Lung (tissue), 12 donors: ENCODE results near the gene SFTPB. TPM values are rescaled to one million over a fixed set of nuclear protein-coding genes. Genes with fewer than 3 reads are reported as not detected.
A peak's percentile ranks its signal among the peaks of the same experiment; 100 is the strongest.

ENCODE experiments used
- ATAC-seq: fragments of 200-7000 bp; cut with Tn5 transposase; one replicate; pipeline ENCODE4 v1.9.1; 2020; ENCODE audit warnings: moderate number of reproducible peaks; ENCODE audit not compliant: insufficient read depth, low FRiP score
- DNase-seq, 3 donors: peaks; one replicate each; pipeline ENCODE4 v3.0.0-alpha.2; 2013 to 2017
- H3K27ac ChIP-seq, 2 donors: one replicate each; pipeline ENCODE4 v1.5.1; 2013; ENCODE audit warnings: mild to moderate bottlenecking in 2 of 2, moderate library complexity in 2 of 2, control low read depth in 1 of 2, inconsistent platforms in 1 of 2, low read depth in 1 of 2, low read length in 1 of 2
- H3K27me3 ChIP-seq, 3 donors: one replicate each; pipeline ENCODE4 v1.5.1; 2013; ENCODE audit warnings: low read length in 2 of 3; ENCODE audit not compliant: control insufficient read depth in 3 of 3, insufficient read depth in 3 of 3
- H3K36me3 ChIP-seq, 4 donors: one replicate each; pipeline ENCODE4 v1.5.1; 2013; ENCODE audit warnings: low read length in 4 of 4, mild to moderate bottlenecking in 1 of 4, moderate library complexity in 1 of 4; ENCODE audit not compliant: control insufficient read depth in 4 of 4, insufficient read depth in 4 of 4
- H3K4me1 ChIP-seq, 5 donors: one replicate each; pipeline ENCODE4 v1.5.1; 2013; ENCODE audit warnings: low read length in 5 of 5, mild to moderate bottlenecking in 2 of 5, moderate library complexity in 1 of 5; ENCODE audit not compliant: control insufficient read depth in 5 of 5, insufficient read depth in 5 of 5
- H3K4me3 ChIP-seq: one replicate; pipeline ENCODE4 v1.5.1; 2013; ENCODE audit warnings: mild to moderate bottlenecking, control low read depth, moderate library complexity
- H3K9ac ChIP-seq, 2 donors: one replicate each; pipeline ENCODE4 v1.5.1; 2013; ENCODE audit warnings: low read length in 2 of 2, control low read depth in 1 of 2; ENCODE audit not compliant: insufficient read depth in 1 of 2
- H3K9me3 ChIP-seq, 4 donors: one replicate each; pipeline ENCODE4 v1.5.1; 2013; ENCODE audit warnings: low read length in 3 of 4, mild to moderate bottlenecking in 1 of 4, moderate library complexity in 1 of 4; ENCODE audit not compliant: control insufficient read depth in 4 of 4, insufficient read depth in 3 of 4
- WGBS, 2 donors: extraction: QIAGEN DNeasy Blood & Tissue Kit; methylation state at CpG; one replicate each; pipeline ENCODE4 v1.1.7; 2013; 5-methylcytosine and 5-hydroxymethylcytosine counted together
- polyA plus RNA-seq, 2 donors: library from polyadenylated mRNA; stranded (reverse); fragments of 200-250 nt; gene quantifications; one replicate each; pipeline ENCODE4 v1.2.1, GENCODE V29; 2013
- total RNA-seq, 2 donors: library from RNA; depleted of rRNA in 1 of 2; stranded (reverse); fragments of >200 nt in 1 of 2; gene quantifications; one replicate each; pipeline ENCODE4 v1.2.1, GENCODE V29; 2014 to 2021
- TF ChIP-seq, protein P1 (sequence below): IDR thresholded peaks from 2 replicates; pipeline ENCODE4 v1.5.1; 2012; ENCODE audit warnings: mild to moderate bottlenecking; ENCODE audit errors: control extremely low read depth, extremely low read depth
- donor health status: control.
- donor health status: control.
- donor health status: Bipolar disorder and iron deficiency.
- donor health status: healthy.
- donor health status: DM: yes; HTN: yes; CAD: no.

SFTPB gene
- total and polyA plus RNA-seq, 4 donors: 6,615 to 19,115 (median 13,690) TPM

DNA sequence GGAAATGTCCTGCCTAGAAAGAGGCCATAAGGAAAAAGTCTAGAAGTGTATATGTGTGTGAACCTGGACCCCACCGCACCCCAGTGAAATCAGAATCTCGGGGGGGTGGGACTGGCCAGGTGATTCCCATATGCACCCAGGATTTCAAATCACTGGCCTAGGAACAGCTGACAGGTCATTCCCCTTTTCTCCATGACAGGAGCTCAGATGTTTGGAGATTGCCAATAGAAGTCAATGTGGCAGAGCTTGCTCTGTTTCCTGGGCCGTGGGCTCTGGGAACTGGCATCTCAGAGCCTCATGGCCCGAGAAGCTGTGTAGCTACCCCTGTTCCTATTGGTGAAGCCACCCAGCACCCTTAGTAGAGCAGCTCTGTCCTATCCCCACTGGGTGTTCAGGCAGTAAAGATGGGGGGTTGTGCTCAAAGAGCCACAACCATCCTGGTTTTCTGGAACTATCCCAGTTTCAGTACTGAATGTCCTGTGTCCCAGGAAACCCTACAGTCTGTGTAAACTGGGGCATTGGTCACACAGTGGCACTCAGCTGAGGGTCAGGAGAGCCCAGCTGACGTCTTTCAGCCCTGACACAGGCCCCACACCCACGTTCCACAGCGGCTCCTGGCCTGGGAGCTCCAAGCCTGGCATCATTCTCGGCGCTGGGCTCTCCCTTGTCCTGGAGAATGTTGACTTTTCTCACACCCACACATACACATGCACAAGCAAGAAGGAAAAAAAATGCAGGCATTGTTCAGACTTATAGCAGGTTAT lies 45.0 kb upstream of the SFTPB start:
- H3K9ac ChIP-seq: peak overlapping the region in 1 of 2 donors; percentile 1
- no peak overlapping the region for H3K4me3 ChIP-seq
- H3K9me3 ChIP-seq: no peaks in the 10 kb centered on the region
- no peaks in the 10 kb centered on the region for H3K27me3 ChIP-seq
- TF ChIP-seq, protein P1, sequence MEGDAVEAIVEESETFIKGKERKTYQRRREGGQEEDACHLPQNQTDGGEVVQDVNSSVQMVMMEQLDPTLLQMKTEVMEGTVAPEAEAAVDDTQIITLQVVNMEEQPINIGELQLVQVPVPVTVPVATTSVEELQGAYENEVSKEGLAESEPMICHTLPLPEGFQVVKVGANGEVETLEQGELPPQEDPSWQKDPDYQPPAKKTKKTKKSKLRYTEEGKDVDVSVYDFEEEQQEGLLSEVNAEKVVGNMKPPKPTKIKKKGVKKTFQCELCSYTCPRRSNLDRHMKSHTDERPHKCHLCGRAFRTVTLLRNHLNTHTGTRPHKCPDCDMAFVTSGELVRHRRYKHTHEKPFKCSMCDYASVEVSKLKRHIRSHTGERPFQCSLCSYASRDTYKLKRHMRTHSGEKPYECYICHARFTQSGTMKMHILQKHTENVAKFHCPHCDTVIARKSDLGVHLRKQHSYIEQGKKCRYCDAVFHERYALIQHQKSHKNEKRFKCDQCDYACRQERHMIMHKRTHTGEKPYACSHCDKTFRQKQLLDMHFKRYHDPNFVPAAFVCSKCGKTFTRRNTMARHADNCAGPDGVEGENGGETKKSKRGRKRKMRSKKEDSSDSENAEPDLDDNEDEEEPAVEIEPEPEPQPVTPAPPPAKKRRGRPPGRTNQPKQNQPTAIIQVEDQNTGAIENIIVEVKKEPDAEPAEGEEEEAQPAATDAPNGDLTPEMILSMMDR: no peak
- peak overlapping the region; percentile 77 to 97 for H3K27ac ChIP-seq
- H3K36me3 ChIP-seq: no peaks in the 10 kb centered on the region
- ATAC-seq: peak; percentile 68
- peaks cover 3 to 39% (median 26%) of the 10 kb centered on the region in 5 donors for H3K4me1 ChIP-seq
- 52 to 78% methylated on average over 9 of the region's 9 CpGs for WGBS, 2 donors
- peak; percentile 31 to 43 (median 37) for DNase-seq

DNA sequence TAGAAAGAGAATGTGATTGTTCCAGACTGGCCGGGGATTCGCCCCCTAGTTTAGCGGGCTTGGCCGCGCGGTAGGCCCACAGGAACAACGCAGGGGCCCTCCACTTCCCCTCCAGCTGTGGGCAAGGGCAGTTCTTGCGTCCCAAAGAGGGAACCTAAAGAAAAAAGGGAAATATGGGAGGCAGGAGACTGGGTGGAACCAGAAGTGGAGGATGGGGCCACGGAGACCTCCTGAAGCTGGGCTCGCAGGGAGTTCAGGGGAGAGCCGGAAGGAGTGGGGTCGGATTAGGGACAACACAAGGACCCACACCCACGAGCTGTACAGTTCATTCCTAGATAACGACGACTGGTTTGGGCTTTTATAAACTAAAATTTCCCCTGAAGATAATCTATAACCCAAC lies 44.3 kb upstream of the SFTPB start:
- no peaks in the 10 kb centered on the region for H3K9me3 ChIP-seq
- no peak overlapping the region for H3K4me3 ChIP-seq
- 14 to 21% methylated on average over 15 of the region's 15 CpGs for WGBS, 2 donors
- TF ChIP-seq, protein P1: no peak
- peak overlapping the region in 1 of 2 donors; percentile 1 for H3K9ac ChIP-seq
- peak overlapping the region; percentile 77 to 97 for H3K27ac ChIP-seq
- DNase-seq (no peak), ATAC-seq (no peak)
- no peaks in the 10 kb centered on the region for H3K36me3 ChIP-seq
- H3K27me3 ChIP-seq: no peaks in the 10 kb centered on the region
- H3K4me1 ChIP-seq: peaks cover 3 to 41% (median 26%) of the 10 kb centered on the region in 5 donors

GRCh38 chr2:85711578-85712060 lies 43.6 kb upstream of the SFTPB start:
- Histone ChIP-seq H3K27ac (peak overlapping the region; percentile 71 to 96), H3K27me3 (no peaks in the 10 kb centered on the region), H3K36me3 (no peaks in the 10 kb centered on the region), H3K4me3 (no peak overlapping the region), H3K4me1 (peaks cover 3 to 46% (median 31%) of the 10 kb centered on the region in 5 donors), H3K9ac (no peak overlapping the region), H3K9me3 (no peaks in the 10 kb centered on the region)
- ATAC-seq (no peak), DNase-seq (no peak)
- TF ChIP-seq, protein P1: no peak
- WGBS, 2 donors: 36 to 47% methylated on average over 8 of the region's 8 CpGs
